Upper lobe of left lung (tissue), 4 donors: ENCODE measurements around the gene PNCK.

ENCODE experiments used
- CTCF ChIP-seq, 6 experiments: fragments of 450-650 bp in 4 of 6; fragments of 200-600 bp in 2 of 6; sonication (generic) in 2 of 6; IDR thresholded peaks; one replicate each; pipeline ENCODE4 v1.5.1; 2016 to 2019; ENCODE audit warnings: antibody characterized with exemption in 6 of 6
- POLR2A ChIP-seq, 4 donors: fragments of 450-650 bp; IDR thresholded peaks; one replicate each; pipeline ENCODE4 v1.5.1; 2016 to 2017; ENCODE audit warnings: antibody characterized with exemption in 4 of 4, mild to moderate bottlenecking in 2 of 4

GRCh38 chrX:153674219-153674851, 722 bp upstream of the PNCK start:
- TF ChIP-seq CTCF (IDR thresholded peaks at IDR 0.05) (no peak), POLR2A (IDR thresholded peaks at IDR 0.05) (no peak)
